Lower leg skin (tissue), 3 donors: ENCODE results near the gene KAZN.

Experiments used
- POLR2A ChIP-seq, 2 donors: fragments of 450-650 bp; IDR thresholded peaks; one replicate each; pipeline ENCODE4 v1.6.1; 2016 to 2017; ENCODE audit warnings: antibody characterized with exemption in 2 of 2, mild to moderate bottlenecking in 1 of 2, moderate library complexity in 1 of 2
- TF ChIP-seq, protein P1 (sequence below), 3 donors: fragments of 450-650 bp; IDR thresholded peaks; one replicate each; pipeline ENCODE4 v1.5.1; 2016; ENCODE audit warnings: antibody characterized with exemption in 3 of 3, mild to moderate bottlenecking in 3 of 3, moderate library complexity in 2 of 3

DNA sequence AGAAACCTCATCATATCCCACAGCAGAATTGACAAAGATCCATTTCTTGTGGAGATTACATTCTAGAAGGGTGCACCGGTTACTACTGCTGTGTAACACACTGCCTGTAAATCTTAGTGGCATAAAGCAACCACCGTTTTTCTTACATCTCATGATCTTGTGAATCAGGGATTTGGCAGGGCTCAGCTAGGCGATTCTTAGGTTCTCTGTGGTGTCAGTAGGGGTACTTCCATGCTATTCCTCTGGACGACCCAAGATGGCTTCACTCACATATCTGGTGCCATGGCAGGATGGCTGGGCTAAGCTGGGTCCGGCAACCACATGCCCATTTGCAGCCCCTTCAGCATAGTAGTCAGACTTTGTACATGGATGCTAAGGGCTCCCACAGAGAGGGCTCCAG, 375.3 kb downstream of the KAZN start:
- TF ChIP-seq, protein P1, sequence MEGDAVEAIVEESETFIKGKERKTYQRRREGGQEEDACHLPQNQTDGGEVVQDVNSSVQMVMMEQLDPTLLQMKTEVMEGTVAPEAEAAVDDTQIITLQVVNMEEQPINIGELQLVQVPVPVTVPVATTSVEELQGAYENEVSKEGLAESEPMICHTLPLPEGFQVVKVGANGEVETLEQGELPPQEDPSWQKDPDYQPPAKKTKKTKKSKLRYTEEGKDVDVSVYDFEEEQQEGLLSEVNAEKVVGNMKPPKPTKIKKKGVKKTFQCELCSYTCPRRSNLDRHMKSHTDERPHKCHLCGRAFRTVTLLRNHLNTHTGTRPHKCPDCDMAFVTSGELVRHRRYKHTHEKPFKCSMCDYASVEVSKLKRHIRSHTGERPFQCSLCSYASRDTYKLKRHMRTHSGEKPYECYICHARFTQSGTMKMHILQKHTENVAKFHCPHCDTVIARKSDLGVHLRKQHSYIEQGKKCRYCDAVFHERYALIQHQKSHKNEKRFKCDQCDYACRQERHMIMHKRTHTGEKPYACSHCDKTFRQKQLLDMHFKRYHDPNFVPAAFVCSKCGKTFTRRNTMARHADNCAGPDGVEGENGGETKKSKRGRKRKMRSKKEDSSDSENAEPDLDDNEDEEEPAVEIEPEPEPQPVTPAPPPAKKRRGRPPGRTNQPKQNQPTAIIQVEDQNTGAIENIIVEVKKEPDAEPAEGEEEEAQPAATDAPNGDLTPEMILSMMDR (IDR thresholded peaks at IDR 0.05), result no peak
- TF ChIP-seq POLR2A (IDR thresholded peaks at IDR 0.05), result no peak
